Retina (tissue), 1 donor: ENCODE results near the gene CELSR2.

ENCODE experiments used
- DNase-seq: peaks from one replicate; pipeline ENCODE4 v3.0.0-alpha.2; 2016

Gene CELSR2

DNA sequence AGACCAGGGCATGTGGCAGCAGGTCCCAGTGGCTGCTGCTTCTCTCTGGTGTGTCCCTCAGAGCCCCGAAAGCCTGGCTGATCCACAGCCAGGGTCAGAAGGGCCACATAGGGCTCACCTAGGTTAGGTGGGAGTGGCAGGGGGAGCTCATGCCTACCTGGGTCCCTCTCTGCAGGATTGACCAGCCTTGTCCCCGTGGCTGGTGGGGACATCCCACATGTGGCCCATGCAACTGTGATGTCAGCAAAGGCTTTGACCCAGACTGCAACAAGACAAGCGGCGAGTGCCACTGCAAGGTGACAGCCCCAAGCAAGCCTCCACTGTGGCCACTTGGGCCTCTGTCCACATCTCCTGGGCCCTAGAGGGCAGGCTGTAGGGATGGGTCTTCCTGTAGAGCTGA lies 15.7 kb downstream of the CELSR2 start:
- no peak for DNase-seq

DNA sequence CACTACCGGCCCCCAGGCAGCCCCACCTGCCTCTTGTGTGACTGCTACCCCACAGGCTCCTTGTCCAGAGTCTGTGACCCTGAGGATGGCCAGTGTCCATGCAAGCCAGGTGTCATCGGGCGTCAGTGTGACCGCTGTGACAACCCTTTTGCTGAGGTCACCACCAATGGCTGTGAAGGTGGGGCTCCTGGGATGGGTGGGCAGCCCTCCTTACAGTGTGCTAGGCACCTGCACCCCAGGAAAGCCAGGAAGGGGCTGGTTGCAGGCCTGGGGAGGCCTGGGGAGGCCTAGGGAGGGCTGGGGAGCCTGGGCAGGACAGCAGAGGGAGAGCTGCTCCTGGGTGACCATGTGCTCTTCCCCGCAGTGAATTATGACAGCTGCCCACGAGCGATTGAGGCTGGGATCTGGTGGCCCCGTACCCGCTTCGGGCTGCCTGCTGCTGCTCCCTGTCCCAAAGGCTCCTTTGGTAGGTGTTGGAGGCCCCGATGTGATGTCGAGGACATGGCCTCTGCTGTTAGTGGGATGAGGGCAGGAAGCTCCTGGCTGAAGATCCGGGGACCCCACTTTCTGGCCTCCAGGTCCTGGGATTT lies 16.5 kb downstream of the CELSR2 start:
- DNase-seq = no peak

DNA sequence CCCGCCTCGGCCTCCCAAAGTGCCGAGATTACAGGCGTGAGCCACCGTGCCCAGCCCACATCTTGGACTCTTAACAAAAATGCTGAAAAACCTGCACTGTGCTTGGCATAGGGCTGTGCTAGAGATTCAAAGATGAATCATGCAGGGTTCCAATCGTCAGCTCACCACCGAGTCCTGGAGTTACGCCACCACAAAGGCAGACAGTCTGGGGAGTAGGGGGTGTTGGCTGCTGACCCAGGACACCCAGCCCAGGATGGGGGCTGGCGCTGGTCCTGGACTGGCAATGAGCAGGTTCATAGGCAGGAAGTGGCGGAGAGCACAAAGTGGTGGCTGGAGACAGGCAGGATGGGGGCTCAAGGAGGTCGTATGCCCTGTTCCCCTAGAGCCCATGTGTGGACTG lies 17.6 kb downstream of the CELSR2 start:
- DNase-seq = no peak

DNA sequence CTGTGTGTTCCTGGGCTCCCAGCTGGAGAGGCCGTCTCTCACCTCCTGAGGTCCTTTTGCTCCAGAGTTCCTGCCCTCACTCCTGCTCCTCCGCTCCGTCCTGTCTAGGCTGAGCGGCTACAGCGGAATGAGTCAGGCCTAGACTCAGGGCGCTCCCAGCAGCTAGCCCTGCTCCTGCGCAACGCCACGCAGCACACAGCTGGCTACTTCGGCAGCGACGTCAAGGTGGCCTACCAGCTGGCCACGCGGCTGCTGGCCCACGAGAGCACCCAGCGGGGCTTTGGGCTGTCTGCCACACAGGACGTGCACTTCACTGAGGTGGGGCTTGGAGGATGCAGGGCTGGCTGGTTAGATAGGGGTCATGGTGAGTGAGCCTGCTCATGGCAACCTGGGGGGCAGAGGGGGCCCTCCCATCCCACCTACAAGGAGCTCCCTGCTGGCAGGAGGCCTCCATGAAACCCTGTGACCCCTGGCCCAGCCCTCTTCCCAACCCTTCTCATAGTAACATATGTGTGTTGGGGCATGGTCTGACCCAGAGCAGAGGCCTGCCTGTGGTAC lies 18.5 kb downstream of the CELSR2 start:
- DNase-seq = no peak

DNA sequence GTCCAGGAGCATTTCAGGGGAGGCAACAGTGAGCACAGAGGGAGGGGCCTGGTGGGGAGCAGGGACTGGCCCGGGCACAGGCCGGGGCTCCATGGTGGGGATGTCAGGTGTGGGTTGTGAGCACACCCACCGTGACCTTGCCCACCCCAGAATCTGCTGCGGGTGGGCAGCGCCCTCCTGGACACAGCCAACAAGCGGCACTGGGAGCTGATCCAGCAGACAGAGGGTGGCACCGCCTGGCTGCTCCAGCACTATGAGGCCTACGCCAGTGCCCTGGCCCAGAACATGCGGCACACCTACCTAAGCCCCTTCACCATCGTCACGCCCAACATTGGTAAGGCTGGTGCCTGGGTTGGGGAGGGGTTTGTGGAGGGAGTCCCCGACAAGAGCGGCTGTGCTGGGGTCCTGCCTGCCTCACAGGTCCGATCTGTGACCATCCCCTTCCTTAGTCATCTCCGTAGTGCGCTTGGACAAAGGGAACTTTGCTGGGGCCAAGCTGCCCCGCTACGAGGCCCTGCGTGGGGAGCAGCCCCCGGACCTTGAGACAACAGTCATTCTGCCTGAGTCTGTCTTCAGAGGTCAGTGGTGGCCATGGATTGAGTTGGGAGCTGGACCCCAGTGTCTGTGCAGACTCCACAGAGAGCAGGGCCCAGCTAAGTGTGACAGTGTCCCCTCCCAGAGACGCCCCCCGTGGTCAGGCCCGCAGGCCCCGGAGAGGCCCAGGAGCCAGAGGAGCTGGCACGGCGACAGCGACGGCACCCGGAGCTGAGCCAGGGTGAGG lies 19.3 kb downstream of the CELSR2 start:
- no peak for DNase-seq

DNA sequence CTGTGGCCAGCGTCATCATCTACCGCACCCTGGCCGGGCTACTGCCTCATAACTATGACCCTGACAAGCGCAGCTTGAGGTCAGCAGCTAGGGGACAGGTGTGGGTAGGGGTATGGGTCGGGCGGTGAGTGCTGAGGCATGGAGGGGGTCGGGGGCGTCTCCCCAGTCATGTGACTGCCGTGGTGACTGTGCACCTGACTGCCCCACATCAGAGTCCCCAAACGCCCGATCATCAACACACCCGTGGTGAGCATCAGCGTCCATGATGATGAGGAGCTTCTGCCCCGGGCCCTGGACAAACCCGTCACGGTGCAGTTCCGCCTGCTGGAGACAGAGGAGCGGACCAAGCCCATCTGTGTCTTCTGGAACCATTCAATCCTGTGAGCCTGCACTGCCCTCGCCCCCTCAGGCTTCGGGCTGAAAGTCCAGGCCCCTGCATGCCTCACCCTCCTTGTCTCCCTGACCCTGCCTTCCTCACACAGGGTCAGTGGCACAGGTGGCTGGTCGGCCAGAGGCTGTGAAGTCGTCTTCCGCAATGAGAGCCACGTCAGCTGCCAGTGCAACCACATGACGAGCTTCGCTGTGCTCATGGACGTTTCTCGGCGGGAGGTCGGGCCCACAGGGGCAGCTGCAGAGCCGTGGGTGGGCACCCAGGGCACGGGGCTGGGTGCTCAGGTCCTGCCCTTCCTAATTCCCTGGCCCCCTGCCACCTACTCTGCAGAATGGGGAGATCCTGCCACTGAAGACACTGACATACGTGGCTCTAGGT lies 20.1 kb downstream of the CELSR2 start:
- DNase-seq = no peak

DNA sequence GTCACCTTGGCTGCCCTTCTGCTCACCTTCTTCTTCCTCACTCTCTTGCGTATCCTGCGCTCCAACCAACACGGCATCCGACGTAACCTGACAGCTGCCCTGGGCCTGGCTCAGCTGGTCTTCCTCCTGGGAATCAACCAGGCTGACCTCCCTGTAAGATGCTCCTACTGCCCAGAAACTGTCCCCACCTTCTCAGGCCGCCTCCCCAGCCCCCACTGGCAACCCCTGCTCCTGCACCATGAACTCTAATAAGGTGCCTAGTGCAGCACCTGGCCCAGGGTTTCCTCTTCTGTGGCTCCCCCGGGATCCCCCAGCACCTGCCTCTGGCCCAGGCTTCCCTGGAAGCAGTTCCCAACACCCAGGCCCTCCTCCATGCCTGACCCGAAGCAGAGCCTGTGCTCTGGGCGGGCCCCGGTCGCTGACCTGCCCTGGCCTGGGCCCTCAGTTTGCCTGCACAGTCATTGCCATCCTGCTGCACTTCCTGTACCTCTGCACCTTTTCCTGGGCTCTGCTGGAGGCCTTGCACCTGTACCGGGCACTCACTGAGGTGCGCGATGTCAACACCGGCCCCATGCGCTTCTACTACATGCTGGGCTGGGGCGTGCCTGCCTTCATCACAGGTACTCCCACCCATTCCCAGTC lies 20.8 kb downstream of the CELSR2 start:
- no peak for DNase-seq

DNA sequence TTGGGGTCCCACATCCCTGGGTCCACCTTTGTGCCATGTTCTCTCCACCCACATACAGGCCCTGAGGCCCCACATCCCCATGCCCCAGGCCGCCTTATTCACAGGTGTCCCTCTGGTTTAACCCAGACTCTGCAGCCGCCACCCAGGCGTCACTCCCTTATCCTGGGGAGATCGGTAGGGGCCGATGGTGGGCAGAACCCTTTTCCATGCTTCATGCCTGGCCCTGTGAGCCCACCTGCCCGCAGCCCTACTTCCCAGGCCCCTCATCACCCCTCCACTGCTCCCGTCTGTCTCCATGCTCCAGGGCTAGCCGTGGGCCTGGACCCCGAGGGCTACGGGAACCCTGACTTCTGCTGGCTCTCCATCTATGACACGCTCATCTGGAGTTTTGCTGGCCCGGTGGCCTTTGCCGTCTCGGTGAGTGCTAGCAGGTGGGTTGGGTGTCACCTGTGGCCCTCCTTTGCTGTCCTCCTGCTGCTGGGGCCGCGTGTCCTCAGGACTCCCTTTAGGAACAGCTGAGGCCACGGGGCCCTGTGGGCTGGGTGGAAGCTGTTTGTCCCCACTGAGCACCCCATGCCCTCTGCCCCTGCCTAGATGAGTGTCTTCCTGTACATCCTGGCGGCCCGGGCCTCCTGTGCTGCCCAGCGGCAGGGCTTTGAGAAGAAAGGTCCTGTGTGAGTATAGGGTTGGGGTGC lies 21.4 kb downstream of the CELSR2 start:
- no peak for DNase-seq

DNA sequence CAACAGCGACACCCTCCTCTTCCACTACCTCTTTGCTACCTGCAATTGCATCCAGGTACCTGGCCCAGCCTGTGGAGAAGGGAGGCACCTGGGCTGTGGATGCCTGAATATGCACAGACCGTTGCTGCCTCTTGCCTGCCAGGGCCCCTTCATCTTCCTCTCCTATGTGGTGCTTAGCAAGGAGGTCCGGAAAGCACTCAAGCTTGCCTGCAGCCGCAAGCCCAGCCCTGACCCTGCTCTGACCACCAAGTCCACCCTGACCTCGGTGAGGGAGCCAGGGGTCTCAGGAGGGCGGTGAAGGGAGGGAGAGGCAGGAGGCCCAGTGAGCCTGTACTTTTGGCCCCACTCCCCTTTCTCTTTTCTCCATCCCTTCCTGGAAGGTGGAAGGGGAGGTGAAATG lies 22.1 kb downstream of the CELSR2 start:
- DNase-seq = no peak

DNA sequence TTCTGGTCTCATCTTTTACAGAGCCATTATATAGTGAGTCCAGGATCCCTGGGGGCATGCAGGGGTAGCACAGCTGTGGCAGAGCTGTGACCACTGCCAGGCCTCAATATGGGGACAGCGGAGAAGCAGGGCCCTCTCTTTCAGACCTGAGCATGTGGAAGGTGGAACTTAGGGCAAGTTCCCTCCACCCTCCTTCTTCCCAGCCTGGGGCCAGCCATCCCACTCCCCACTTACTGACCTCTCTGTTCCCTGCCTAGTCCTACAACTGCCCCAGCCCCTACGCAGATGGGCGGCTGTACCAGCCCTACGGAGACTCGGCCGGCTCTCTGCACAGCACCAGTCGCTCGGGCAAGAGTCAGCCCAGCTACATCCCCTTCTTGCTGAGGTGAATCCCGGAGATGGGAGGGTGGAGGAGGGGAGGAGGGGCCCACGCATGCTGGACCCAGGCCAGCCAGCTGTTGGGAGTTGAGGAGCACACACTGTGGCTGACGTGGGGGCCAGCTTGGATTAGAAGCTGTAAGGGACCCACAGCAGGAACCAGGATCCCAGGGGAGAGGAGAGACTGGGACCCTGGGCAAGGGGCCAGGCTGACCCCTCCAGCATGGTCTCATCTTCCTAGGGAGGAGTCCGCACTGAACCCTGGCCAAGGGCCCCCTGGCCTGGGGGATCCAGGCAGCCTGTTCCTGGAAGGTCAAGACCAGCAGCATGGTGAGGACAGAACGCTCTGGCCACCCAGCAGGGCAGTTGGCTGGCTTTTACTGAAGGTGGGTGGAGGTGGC lies 22.9 kb downstream of the CELSR2 start:
- no peak for DNase-seq

DNA sequence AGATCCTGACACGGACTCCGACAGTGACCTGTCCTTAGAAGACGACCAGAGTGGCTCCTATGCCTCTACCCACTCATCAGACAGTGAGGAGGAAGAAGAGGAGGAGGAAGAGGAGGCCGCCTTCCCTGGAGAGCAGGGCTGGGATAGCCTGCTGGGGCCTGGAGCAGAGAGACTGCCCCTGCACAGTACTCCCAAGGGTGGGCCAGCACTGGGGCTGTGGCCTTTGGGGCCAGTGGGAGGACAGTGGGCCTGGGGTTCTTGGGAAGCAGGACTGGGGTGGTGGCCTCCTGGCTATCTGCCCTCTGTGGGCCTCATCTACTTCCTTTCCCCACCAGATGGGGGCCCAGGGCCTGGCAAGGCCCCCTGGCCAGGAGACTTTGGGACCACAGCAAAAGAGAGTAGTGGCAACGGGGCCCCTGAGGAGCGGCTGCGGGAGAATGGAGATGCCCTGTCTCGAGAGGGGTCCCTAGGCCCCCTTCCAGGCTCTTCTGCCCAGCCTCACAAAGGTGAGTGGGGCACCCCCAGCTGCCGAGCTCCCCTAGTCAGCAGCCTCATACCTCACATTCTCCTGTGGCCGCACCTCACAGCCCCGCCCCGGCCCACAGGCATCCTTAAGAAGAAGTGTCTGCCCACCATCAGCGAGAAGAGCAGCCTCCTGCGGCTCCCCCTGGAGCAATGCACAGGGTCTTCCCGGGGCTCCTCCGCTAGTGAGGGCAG lies 23.6 kb downstream of the CELSR2 start:
- no peak for DNase-seq

DNA sequence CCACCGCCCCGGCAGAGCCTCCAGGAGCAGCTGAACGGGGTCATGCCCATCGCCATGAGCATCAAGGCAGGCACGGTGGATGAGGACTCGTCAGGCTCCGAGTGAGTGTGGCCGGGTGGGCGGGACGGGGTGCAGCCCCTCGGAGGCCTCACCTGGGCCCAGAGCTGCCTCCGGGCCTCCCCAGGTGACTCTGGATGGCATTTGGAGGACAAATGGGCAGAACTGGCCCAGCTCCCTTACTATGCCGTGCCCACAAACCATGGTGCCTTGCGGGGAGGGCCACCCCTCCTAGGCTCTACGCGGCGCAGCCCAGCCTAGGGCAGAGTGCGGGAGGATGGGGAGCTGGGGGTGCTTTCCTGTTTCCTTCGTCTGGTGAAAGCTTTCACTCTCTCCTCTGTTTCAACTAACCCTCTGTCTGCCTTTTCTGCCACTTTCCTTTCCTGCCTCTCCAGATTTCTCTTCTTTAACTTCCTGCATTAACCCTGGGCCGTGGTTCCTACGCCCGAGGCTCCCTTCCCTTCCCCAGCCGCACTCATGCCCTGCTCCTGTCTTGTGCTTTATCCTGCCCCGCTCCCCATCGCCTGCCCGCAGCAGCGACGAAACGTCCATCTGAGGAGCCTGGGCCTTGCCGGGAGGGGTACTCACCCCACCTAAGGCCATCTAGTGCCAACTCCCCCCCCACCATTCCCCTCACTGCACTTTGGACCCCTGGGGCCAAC lies 24.4 kb downstream of the CELSR2 start:
- DNase-seq = no peak

DNA sequence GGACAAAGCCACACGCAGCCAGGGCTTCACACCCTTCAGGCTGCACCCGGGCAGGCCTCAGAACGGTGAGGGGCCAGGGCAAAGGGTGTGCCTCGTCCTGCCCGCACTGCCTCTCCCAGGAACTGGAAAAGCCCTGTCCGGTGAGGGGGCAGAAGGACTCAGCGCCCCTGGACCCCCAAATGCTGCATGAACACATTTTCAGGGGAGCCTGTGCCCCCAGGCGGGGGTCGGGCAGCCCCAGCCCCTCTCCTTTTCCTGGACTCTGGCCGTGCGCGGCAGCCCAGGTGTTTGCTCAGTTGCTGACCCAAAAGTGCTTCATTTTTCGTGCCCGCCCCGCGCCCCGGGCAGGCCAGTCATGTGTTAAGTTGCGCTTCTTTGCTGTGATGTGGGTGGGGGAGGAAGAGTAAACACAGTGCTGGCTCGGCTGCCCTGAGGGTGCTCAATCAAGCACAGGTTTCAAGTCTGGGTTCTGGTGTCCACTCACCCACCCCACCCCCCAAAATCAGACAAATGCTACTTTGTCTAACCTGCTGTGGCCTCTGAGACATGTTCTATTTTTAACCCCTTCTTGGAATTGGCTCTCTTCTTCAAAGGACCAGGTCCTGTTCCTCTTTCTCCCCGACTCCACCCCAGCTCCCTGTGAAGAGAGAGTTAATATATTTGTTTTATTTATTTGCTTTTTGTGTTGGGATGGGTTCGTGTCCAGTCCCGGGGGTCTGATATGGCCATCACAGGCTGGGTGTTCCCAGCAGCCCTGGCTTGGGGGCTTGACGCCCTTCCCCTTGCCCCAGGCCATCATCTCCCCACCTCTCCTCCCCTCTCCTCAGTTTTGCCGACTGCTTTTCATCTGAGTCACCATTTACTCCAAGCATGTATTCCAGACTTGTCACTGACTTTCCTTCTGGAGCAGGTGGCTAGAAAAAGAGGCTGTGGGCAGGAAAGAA lies 25.5 kb downstream of the CELSR2 start:
- DNase-seq = no peak

DNA sequence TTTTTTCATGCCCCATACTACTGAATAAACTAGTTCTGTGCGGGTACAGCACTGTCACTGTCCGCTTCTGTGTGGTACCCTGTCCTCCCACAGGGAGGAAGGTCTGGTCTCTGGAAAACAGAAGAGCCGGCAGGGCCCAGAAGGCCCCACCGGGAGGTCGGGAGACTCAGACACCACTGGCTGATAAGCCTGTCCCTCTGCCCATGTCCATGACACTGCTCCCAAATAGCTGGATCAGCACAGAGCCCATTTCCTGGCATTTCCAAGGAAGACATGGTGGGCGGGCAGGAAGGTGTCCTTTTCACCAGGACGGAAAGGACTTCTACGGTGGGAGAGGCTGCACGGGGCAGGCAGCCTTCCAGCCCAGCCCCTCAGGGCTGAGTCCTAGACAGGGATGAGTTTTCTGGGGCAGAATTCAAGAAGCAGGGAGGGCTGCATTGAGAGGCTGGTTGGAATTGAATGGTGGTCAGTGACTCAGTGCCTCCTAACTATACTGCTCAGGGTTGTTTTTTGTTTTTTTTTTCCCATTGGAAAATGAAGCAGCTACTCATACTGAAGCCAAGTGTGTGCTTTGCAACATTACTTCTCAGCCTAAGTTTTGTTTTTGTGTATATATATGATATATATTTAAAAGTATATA lies 26.5 kb downstream of the CELSR2 start:
- DNase-seq = no peak

DNA sequence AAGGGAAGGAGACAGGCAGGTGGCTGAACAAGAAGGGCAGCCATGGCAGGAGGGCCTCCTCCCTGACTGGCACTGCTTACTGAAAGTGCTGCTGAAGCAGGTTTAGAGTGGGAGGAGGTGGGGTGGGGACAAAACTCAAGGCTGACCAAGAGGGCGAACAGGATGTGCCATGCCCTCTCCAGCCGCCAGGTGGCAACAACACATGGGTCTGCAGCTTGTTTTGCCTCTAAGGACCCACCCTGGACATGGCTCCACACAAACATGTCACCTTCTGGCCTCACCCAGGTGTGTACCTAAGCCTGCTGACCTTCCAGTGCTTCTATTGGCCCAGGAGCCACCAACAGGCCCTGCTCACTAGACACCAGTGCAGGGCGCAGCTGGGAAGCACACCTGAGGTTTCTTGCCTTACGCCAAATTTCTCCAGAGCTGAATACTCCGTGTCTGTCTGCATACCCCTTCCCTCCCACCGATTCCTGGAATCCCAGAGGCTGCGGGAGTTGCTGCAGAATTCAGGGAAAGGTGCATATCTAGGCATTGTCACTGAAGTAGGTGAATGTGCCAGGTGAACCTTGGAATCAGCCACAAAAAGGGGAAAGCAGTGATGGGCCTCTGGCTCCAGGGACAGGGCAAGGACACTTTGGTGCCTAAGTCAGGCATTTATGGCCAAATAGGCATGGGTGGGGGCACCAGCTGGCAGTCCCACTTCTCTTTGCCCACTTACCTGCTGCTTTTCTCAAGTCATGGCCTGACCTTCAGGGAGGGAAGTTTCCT lies 28.3 kb downstream of the CELSR2 start:
- DNase-seq = peak; percentile 88

DNA sequence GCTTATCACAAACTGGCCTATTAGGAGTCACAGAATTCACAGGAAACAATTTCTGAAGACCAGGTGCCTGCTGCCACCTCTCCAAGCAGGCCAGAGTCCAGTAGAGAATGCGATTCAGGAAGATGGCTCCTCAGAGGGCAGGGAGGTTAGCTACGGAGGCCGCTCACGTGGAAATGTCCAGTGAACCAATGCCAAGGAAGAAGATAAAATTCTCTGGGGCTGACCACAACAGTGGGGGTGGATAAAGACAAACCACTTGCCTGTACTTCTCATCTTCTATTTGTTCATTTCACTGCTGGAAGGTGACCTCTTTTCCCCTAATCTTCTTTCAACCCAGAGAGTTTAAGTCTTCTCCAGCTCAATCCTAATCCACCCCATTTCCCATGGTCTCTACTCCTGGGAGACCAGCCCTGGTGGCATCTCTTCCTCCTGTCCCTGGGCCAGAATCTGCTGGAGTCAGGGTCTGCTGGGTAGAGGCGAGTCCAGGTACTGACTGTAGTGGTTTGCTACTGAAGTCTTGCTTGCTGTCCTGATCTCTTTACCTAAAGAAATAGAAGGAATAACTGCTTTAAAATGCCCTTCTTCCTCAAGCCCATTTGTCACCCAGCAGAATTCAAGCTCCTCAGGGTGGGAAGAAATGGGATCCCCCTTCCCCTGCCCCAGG lies 30.4 kb downstream of the CELSR2 start:
- no peak for DNase-seq

DNA sequence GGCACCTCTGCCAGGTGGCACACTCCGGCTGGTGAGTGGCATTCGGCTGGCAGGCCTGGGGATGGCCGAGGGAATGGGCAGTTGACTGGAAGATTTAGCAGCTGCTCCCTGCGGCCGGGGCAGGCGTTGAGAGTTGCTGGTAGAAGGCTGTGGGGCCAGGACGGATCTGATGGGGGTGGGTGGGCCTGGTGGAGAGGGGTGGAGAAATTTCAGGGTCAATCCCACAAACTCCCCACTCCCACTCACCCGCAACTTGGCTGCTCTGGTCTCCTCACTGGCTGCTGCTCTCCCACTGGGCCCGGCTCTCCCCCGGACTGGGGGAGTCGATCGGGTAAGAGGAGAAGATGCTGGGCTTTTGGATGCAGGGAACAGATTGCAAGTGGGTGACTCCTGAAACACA lies 31.5 kb downstream of the CELSR2 start:
- no peak for DNase-seq
